NCI-H524 treated with DMSO at 0.1 percent for 48 hours (cell line): Measurements from ENCODE around the gene KEAP1.
"Not testable (repeated sequence)": the region's sequence is repeated elsewhere in the genome, so short reads cannot be mapped to it uniquely, and the experiment has no call there.

Experiments used
- DNase-seq: peaks from one replicate; lab custom pipeline; 2025; lab: John Stamatoyannopoulos, UW

The KEAP1 gene

DNA sequence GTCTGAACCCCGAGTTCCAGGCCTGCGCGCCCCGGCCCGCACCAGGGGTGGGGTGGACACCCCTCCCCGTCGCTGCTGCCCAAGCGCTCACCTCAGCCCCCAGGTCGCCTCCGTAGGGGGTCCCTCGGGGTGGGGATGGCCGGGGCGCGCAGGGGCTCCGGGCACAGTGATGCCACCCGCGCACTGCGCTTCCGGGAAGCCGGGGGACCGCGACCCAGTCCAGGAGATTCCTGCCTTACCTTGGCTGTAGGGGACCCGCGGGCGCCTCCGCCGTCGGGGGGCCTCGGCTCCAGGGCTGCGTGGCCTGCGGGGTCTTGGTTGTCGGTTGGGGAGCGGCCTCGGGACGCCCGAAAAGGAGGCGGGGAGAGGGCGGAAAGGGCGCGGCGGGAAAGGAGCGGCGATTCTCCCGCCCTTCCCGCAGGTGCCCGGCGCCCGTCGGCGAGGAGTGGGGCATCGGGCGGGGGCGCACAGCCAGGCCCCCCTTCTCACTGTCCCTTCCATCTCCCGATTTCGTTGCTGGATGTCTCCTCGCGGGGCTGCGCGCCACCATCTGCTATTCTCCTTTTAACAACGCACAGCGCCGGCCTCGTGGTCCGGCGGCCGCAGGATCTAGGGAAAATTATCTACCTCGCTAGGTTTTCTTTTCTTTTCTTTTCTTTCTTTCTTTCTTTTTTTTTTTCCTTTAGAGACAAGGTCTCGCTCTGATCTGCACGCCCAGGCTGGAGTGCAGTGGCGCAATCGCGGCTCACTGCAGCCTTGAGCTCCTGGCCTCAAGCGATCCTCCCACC lies at the start of gene KEAP1:
Gene KEAP1, minus strand, starts transcription at position 355 of the 788 bp plus-strand sequence. CDS start 3,323 bp downstream, outside the sequence.
- DNase-seq: no peak

DNA sequence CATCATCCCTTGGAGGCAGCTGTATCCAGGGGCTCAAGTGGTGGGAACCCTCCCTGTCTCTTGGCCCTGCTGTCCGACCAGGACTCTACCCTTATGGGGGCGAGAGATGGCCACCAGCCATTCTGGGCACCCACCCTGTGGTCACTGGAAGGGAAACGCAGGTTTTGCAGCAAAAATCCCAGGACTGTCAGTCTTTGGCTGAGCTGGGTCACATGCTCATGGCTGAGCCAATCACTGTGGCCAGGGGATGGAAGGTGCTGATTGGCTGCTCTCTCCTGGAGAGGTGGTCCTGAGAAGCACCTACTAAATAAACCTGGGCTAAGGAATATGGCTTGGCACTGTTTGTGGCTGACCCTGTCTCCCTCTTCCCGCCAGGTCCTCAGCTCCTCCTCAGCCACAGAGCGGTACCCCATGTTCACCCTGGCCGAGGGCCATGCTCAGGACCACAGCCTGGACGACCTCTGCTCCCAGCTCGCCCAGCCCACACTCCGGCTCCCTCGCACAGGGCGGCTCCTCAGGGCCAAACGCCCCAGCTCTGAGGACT lies 49.4 kb upstream of the KEAP1 start:
- no peak for DNase-seq

DNA sequence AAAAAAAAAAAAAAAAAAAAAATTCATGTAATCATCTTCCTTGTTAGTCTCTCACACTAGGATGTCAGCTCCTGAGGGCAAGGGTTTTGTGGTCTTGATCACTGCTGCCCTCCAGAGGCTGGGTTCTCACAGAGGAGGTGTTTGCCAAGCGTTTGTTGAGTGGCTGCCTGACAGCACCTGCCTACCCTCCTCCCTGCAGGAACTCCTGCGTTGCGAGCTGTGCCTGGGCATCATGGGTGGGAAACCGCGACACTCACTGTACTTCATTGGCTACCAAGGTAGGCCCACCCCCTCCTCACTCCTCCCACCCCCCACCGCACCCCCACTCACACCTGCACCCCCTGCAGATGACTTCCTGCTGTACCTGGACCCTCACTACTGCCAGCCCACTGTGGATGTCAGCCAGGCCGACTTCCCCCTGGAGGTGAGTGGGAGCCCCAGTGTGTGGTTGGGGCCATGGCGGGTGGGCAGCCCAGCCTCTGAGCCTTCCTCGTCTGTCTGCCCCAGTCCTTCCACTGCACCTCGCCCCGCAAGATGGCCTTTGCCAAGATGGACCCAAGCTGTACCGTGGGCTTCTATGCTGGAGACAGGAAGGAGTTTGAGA lies 48.6 kb upstream of the KEAP1 start:
- DNase-seq: no peak

DNA sequence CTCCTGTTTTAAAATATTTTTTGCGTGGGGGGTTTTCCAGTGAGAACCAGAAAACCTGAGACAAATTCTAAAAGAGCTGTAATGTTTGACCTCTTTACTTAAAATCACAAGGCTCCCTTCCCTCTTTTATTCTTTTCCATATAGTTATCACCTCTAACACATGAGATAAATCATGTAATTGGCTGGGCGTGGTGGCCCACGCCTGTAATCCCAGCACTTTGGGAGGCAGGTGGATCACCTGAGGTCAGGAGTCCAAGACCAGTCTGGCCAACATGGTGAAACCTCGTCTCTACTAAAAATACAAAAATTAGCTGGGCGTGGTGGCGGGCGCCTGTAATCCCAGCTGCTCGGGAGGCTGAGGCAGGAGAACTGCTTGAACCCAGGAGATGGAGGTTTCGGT lies 47.9 kb upstream of the KEAP1 start:
- not testable (repeated sequence) for DNase-seq

DNA sequence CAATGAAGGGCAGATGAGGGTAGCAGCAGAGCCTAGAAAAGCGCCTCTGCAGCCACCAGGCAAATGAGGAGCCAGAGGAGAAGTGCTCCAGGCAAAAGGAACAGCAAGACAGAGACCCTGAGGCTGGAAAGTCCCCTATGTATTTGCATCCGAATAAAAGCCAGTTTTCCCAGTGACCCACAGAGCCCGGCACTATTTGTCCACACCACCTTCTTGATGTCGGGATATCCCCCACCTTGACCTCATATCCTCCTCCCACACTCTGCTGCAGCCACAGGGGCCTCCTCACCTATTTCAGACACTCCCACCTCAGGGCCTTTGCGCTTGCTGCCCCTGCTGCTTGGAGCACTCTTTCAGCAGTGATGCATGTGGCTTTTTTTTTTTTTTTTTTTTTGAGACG lies 47.2 kb upstream of the KEAP1 start:
- DNase-seq: no peak

DNA sequence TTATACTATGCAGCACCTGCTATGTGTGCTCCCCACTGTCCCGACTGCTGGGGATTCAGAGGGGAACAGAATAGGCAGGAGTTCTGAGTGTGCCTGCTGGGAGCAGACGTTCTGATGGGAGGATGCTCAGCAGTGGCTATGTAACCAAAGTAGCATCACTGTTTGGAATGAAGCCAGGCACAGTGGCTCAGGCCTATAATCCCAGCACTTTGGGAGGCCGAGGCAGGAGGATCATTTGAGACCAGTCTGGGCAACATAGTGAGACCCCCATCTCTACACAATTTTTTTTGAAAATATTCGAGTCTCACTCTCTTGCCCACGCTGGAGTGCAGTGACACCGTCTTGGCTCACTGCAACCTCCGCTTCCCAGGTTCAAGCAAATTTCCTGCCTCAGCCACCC lies 46.6 kb upstream of the KEAP1 start:
- no peak for DNase-seq

DNA sequence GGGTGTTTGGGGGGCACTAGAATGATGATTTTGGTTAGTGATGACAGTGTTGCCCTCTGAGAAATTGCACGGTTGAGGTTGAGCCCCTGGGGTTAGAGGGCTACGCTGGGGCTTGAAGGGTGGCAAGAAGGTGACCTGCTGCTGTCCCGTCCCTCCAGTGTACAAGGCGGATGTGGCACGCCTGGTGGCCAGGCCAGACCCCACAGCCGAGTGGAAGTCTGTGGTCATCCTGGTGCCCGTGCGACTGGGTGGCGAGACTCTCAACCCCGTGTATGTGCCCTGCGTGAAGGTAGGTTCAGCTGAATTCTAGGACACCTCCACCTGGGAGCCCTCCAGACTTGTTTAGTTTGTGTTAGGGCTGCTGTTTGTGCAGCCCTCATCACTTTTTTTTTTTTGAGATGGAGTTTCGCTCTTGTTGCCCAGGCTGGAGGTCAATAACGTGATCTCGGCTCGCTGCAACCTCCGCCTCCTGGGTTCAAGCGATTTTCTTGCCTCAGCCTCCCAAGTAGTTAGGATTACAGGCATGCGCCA lies 45.7 kb upstream of the KEAP1 start:
- DNase-seq: no peak

DNA sequence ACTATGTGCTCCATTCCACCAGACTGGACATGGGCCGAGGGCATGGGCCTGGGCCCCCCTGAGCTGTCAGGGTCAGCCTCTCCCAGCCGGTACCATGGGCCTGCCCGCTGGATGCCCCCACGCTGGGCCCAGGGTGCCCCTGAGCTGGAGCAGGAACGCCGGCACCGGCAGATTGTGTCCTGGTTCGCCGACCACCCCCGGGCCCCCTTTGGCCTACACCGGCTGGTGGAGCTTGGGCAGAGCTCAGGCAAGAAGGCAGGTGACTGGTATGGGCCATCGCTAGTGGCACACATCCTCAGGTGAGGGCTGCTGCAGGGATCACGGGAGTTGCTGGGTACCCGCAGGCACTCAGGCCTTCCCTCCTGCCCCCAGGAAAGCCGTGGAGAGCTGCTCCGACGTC lies 43.7 kb upstream of the KEAP1 start:
- DNase-seq: no peak

DNA sequence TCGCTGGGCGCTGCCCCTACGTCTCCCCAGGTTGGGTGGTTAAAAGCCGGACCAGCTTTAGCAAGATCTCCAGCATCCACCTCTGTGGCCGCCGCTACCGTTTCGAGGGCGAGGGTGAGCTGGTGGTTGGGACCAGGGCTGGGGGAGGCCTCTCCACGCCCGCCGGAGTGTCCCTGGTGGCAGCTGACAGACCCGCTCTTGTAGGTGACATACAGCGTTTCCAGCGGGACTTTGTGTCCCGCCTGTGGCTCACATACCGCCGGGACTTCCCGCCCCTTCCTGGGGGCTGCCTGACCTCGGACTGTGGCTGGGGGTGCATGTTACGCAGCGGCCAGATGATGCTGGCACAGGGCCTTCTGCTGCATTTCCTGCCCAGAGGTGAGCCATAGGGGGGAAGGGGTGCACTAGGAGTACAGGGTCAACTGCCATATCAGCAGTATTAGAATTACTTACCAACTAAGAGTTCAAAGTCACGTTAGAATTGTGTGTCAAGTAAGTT lies 41.6 kb upstream of the KEAP1 start:
- no peak for DNase-seq

DNA sequence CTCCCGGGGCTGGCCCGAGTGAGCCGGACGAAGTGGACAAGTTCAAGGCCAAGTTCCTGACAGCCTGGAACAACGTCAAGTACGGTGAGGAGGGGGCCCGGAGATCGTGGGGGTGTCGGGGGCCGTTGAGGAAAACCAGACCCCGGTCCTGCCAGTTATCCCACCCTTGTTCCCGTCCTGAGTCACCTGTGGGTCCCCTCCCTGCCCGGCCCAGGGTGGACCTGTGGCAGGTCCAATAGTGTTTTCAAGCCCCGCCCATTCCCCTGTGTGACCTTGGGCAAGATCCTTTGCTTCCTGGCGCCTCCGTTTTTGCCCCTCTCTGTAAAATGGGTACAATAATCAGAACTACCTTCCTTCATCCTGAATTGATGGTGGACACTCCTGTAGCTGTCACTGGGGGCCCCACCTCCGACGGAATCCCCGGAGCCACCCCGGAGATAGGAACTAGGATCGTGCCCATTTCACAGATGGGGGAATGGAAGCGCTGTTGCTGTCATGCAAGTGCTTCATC lies 41.1 kb upstream of the KEAP1 start:
- DNase-seq: no peak

DNA sequence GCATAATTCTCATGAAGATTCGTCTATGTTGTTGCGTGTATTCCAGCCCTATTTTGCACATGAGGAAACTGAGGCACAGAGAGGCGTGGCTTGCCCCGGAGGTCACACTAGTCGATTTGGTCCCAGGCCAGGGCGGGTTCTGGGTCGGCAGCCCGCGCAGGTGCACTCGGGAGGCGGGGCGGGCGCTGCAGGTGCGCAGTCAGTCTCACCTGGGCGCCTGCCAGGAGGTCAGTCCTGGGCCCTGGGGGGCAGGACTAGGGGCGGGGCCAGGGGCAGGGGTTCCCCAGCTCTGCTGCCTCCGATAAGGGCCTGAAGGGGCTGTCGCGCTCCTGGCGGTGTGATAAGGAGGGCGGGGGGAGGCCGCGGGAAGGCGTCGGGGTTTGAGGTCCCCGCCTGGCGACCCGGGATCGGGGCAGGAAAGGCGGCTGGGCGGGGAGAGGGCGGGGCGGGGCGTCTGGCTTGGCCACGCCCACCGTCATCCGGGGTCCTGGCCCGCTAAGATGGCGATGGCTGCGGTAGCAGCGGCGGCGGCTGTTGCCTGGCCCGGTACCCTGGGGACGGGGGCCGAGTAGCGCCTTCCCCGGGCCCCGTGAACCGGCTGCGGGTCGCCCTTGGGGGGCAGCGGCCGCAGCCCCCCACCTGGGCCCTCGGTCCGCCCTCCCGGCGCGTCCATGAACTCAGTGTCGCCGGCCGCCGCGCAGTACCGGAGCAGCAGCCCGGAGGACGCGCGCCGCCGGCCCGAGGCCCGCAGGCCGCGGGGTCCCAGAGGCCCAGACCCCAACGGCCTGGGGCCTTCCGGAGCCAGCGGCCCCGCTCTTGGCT lies 40.5 kb upstream of the KEAP1 start, which contains the start of gene ATG4D:
Gene ATG4D, plus strand, starts transcription at position 485 of the 822 bp plus-strand sequence. Its CDS starts 187 bp downstream, at position 672.
- DNase-seq: no peak

DNA sequence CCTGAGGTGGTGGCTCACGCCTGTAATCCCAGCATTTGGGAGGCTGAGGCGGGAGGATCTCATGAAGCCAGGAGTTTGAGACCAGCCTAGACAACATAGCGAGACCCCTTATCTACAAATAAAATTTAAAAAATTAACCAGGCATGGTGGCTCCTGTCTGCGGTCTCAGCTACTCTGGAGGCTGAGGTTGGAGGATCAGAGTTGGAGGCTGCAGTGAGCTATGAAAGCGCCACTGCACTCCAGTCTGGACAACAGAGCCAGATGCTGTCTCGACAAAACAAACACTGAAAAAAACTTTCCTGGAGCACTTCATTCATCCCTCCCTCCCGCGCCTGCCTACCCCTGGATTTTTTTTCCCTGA lies 39.9 kb upstream of the KEAP1 start:
- no peak for DNase-seq

DNA sequence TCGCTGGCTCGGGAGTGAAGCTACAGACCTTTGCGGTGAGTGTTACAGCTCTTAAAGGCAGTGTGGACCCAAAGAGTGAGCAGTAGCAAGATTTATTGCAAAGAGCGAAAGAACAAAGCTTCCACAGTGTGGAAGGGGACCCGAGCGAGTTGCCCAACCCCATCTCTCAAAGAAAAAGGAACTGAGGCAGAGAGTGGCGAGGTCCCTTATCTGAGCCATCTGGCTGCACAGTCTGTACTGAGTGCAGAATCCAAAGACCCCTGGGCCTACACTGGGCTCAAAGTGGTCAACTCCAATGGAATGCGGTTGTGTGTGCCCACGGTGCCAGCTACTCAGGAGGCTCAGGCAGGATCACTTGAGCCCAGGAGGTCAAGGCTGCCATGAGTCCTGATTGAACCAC lies 35.9 kb upstream of the KEAP1 start:
- not testable (repeated sequence) for DNase-seq

DNA sequence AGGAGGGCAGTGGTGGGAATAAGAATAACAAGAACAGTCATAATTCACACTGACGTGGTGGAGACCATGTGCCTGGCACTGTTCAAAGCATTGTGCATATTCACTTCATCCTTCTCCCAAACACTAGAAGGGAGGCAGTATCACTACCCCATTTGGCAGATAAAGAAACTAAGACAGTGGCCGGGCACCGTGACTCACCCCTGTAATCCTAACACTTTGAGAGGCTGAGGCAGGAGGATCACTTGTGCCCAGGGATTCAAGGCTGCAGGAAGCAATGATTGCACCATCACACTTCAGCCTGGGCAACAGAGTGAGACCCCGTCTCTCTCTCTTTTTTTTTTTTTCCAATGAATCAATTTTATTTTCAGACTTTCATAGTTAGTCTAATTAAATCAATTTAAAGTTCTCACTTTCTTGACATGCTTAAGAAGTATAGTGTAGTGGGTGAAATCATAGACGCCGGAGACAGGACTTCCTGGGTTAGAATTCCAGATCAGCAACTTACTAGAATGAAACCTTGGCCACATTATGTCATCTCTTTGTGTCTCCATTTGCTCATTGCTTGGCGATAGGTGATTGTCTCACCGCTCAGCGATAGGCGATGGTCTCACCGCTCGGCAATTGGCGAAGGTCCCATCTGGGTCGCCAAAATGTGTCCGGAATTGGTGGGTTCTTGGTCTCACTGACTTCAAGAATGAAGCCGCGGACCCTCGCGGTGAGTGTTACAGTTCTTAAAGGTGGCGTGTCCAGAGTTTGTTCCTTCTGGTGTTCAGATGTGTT lies 35.2 kb upstream of the KEAP1 start:
- DNase-seq: no peak

DNA sequence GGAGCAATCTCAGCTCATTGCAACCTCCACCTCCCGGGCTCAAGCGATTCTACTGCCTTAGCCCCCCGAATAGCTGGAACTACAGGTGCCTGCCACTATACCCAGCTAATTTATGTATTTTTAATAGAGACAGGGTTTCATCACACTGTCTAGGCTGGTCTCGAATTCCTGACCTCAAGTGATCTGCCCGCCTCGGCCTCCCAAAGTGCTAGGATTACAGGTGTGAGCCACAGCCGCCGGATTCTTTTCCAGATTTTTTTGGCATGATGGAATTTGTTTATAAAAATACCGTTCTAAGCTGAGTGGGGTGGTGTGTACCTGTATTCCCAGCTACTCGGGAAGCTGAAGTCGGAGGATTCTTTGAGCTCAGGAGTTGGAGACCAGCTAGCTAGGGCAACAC lies 34.5 kb upstream of the KEAP1 start:
- no peak for DNase-seq

DNA sequence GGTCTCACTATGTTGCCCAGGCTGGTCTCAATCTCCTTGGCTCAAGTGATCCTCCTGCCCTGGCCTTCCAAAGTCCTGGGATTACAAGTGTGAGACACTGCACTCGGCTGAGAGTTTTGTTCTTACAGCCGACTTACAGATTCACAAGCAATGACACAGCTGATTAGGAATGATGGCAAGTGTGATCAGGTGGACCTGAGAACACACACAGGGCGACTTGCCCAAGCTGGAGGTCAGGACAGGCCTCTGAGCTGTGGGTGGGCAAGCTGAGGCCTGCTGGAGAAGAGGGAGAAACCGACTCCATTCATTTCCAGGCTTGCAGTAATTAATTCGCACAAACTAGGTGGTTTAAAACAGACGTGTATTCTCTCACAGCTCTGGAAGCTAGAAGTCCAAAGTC lies 32.5 kb upstream of the KEAP1 start:
- DNase-seq: no peak

DNA sequence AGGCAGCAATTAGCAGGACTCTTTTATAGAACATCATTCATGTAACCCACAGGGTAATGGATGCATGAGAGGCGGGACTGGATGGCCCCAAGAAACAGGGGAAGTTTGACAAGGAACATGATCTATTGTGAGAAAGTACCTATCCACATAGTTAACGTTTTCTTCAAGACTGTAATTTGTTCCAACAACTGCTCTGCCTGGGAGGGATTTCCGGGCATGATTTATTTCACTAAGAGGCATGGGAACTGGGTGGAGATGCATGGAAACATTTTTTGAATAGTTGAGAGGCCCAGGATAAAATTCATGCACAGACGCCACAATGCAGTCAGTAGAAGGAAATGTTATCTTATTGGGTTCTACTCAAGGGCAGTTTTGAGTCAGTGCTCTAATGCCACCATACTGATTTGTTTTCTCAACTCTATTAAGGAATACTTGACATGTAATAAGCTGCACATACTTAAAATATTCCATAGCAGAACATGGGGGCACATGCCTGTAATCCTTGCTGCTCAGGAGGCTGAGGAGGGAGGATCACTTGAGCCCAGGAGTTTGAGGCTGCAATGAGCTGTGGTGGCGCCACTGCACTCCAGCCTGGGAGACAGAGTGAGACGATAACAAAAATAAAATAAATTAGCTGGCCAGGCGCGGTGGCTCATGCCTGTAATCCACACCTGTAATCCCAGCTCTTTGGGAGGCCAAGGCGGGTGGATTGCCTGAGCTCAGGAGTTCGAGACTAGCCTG lies 30.7 kb upstream of the KEAP1 start:
- no peak for DNase-seq

DNA sequence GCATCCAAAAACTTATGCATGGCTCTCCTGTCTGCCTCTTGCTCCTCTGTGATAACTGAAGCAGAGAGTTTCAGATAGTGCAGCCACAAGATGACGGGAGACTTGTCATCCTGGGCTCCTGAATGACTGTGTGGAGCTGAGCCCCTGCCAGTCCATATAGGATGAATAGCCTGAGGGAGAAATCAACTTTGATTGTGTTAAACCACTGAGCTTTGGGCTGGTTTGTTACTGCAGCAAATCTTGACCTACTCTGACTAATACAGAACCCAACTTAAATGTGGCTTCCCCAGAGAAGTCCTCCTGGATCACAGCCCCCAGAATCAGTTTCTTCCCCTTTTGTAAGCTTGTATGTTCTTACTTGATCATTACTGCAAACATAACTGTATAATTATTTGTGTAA lies 29.3 kb upstream of the KEAP1 start:
- no peak for DNase-seq

DNA sequence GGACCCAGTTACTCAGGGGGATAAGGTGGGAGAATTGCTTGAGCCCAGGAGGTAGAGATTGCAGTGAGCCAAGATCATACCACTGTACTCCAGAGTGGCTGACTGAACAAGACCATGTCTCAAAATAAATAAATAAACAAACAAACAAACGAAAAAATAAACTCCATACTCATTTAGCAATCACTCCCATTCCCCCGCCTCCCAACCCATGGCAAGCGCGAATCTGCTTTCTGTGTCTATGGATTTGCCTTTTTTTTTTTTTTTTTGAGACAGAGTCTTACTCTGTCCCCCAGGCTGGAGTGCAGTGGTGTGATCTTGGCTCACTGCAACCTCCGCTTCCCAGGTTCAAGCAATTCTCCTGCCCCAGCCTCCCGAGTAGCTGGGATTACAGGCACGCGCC lies 23.7 kb upstream of the KEAP1 start:
- not testable (repeated sequence) for DNase-seq

DNA sequence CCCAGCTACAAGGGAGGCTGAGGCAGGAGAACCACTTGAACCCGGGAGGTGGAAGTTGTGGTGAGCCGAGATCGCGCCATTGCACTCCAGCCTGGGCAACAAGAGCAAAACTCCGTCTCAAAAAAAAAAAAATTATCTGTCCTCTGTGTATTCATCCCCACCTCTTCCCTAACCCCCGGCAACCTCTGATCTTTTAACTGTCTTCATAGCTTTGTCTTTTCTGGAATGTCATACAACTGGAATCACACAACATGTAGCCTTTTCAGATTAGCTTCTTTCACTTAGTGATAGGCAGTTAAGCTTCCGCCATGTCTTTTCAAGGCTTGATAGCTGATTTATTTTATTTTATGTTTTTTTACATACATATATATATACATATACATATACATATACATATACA lies 22.5 kb upstream of the KEAP1 start:
- DNase-seq: no peak
